ENCODE data around the gene DUXA.
"Not testable (repeated sequence)": the region's sequence is repeated elsewhere in the genome, so short reads cannot be mapped to it uniquely, and the experiment has no call there.

DUXA gene

DNA sequence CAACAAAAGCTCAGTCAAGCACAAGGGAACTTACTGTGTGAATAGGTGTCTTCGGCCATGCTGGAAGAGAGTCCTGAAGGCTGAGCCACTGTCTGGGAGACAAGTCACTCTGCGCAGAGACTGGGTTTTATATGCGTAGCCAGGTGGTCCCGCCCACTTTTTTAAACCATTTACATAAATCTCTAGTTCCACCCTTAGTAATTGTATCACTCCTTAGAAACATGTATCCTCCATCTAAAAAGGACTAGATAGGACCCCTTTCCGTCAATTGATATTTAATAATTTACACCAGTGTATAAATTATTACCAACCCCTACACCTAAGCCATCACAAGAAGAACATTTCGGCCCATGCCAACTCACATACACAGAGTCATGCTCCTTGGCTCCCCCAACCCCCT lies at the start of gene DUXA:
DUXA (minus strand) TSS at position 101 of the 400 bp plus-strand sequence; CDS start at position 59, 42 bp downstream.
- in situ Hi-C loops (cut with HindIII; ENCODE audit: low sequenced_read_pairs) = no loop called here

GRCh38 chr19:57212109-57212508 lies 44.8 kb upstream of the DUXA start:
- in situ Hi-C loops (cut with HindIII; ENCODE audit: low sequenced_read_pairs) = no loop called here

- in situ Hi-C loops (cut with HindIII; ENCODE audit: low sequenced_read_pairs) = no loop called here
Observed at GRCh38 chr19:57210381-57210780, 43.1 kb upstream of the DUXA start.

- in situ Hi-C loops (cut with HindIII; ENCODE audit: low sequenced_read_pairs) = no loop called here
Observed at GRCh38 chr19:57202160-57202559, 34.9 kb upstream of the DUXA start.

GRCh38 chr19:57197874-57198273 lies 30.6 kb upstream of the DUXA start:
- in situ Hi-C loops (cut with HindIII; ENCODE audit: low sequenced_read_pairs) = not testable (repeated sequence)

DNA sequence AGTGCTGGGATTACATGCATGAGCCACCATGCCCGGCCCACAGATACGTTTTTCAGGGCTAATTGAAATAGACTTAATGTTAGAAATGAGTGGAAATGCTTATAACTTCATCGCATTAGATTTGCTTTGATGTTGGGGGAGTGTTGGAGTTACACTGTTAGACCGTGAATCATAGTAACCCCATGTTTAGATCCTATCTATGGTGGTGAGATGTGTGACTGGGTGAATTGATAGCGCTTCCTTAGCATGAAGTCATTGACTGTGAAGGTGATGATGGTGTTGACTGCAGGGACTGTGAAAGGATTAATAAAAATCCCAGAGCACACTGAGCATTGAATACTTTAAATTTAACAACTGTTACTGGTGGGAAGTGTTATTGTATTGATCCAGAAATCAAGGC lies 25.7 kb upstream of the DUXA start:
- in situ Hi-C loops (cut with HindIII; ENCODE audit: low sequenced_read_pairs) = no loop called here

DNA sequence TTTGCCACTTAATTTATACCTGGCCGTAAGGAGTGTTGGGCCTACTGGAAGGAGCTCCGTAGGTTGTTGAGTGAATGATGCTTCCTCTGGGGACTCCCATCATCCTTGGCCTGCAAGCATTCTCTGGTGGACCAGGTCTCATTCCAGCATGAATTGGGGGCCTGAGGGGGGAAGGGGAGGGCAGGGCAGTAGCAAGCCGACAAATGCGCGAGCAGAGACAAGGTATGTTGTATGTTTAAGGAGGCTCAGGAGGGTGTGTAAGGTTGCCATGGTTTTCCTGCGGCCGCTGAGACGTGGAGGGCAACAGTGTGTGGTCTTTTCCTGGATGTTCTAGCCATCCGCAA lies 24.8 kb upstream of the DUXA start:
- in situ Hi-C loops (cut with HindIII; ENCODE audit: low sequenced_read_pairs) = no loop called here

DNA sequence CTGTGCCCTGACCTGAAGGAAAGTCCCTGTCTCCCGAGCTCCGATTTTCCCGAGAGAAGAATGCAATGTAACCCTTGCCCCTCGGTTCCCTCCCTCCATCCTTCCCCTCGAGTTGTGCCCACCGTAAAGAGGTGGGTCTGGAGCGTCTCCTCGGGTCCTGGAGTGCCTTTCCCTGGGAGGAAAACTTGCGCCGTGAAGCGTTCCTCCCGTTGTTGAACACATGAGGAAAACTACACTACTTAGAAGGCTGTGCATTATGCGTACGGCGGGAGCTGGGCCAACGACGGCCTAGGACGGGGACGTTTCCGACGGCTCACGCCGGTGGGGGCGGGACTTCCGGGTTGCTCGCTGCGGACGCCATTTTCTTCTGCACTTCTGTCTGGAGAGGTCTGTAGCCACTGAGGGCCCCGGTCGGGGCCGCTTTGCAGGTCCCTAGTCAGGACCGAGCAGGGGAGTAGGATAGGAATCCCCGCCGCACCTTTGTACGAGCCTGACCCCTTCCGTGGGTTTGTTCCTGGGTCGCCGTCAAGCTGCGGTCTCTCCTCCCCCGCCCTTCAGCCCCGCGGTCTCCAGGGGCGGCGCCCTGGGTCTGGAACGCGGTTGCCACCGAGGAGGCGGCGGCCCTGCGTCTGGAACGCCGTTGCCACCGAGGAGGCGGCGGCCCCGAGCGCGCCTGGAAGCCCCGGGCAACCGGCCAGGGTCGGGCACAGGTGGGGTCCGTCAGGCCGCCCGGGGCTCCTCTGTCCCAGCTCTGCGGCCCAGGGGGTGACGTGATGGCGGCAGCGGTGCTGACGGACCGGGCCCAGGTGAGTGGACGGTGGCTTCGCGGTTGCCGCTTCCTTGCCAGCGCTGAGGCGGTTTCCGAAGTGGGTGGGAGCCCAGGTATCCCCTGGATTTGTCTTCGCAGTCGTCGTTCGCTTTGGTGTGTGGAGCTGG lies 24.1 kb upstream of the DUXA start, which contains the start of gene ZNF264:
ZNF264 (plus strand) TSS at position 360 of the 936 bp plus-strand sequence; CDS start at position 774, 414 bp downstream.
- in situ Hi-C loops (cut with HindIII; ENCODE audit: low sequenced_read_pairs) = no loop called here

- in situ Hi-C loops (cut with HindIII; ENCODE audit: low sequenced_read_pairs) = no loop called here
Observed at GRCh38 chr19:57190301-57190700, 23.0 kb upstream of the DUXA start.

GRCh38 chr19:57171551-57172081 lies 4.3 kb upstream of the DUXA start:
- in situ Hi-C loops (cut with HindIII; ENCODE audit: low sequenced_read_pairs) = no loop called here

DNA sequence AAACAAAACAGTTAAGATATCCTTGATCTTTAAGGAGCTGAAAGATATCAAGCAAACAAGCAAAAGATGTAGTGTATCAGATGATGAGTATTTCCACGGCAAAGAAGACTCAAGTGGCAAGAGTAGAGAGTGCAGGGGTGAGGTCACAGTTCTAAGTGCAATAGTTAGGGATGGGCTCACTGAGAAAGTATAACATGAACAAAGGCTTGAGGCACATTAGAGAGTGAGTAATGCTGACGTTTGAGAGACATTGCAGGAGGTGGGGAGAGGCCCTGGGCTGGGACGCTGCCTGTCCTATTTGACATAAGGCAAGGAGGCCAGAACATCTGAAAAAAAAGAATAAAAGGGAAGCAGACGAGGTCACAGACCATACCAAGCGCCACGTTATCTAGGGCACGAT lies 1.4 kb downstream of the DUXA start:
- in situ Hi-C loops (cut with HindIII; ENCODE audit: low sequenced_read_pairs) = no loop called here

DNA sequence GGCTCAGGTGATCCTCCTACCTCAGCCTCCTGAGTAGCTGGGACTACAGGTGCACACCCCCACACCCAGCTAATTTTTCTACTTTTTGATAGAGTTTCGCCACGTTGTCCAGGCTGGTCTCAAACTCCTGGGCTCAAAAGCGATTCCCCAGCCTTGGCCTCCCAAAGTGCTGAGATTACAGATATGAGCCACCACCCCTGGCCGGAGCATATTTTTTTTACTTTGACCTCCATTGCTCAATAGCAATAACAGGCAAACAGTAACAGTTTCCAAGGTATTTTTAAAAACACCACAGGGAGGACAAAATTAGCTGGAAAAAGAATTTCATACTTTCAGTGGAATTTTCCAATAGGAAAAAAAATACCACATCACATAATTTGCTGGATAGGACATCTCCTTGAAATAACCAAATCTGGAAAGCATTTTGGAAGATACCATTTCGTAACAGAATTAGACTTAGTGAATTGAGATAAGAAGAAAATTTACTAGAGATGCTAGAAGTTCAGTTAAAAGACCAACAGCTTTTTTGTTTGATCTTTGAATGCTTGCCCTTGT lies 5.2 kb downstream of the DUXA start:
- in situ Hi-C loops (cut with HindIII; ENCODE audit: low sequenced_read_pairs) = no loop called here

DNA sequence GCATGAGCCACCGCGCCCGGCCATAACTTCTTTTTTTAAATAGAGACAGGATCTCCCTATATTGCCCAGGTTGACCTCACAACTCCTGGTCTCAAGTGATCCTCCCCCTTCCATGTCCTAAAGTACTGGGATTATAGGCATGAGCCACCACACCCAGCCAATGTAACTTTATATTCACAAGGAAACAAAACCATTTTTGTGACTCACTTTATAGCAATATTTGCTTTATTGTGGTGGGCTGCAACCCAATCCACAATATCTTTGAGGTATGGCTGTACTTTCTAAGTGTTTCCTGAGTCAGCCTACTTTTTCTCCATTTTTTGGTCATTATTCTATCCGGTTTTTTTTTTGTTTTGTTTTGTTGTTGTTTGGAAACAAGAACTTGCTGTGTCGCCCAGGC lies 14.4 kb downstream of the DUXA start:
- in situ Hi-C loops (cut with HindIII; ENCODE audit: low sequenced_read_pairs) = no loop called here

DNA sequence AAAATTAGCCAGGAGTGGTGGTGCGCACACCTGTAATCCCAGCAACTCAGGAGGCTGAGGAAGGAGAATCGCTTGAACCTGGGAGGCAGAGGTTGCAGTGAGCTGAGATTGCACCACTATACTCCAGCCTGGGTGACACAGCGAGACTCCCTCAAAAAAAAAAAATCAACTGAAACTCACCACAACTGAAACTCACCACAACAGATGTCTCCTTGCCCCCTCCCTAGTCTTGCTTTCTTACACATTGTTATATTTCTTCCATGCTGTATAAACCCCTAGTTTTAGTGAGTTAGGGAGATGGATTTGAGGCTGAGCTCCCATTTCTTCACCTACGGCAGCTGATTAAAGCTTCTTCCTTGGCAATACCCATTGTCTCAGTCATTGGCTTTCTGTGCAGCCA lies 25.6 kb downstream of the DUXA start:
- in situ Hi-C loops (cut with HindIII; ENCODE audit: low sequenced_read_pairs) = no loop called here

- in situ Hi-C loops (cut with HindIII; ENCODE audit: low sequenced_read_pairs) = no loop called here
Observed at GRCh38 chr19:57135797-57136196, 31.5 kb downstream of the DUXA start.

GRCh38 chr19:57127403-57127802 lies 39.9 kb downstream of the DUXA start:
- in situ Hi-C loops (cut with HindIII; ENCODE audit: low sequenced_read_pairs) = not testable (repeated sequence)

GRCh38 chr19:57123882-57124281 lies 43.4 kb downstream of the DUXA start:
- in situ Hi-C loops (cut with HindIII; ENCODE audit: low sequenced_read_pairs) = no loop called here

GRCh38 chr19:57118848-57119247 lies 48.4 kb downstream of the DUXA start:
- in situ Hi-C loops (cut with HindIII; ENCODE audit: low sequenced_read_pairs) = no loop called here

GRCh38 chr19:57113501-57113900 lies 53.8 kb downstream of the DUXA start:
- in situ Hi-C loops (cut with HindIII; ENCODE audit: low sequenced_read_pairs) = not testable (repeated sequence)

DNA sequence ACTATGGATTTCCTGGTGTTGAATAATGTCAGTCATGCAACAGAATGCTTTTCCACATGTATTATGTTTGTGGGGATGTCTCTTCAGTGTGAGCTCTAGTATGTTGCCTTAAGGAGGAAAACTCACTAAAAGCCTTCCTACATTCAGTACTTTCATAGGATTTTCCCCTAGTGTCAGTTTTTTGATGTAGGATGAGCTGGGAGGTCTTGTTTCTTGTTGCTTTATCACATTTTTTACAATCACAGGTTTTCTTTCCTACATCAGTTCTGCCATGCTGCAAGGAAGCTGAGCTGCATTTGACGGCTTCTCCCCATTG lies 56.0 kb downstream of the DUXA start:
- in situ Hi-C loops (cut with HindIII; ENCODE audit: low sequenced_read_pairs) = no loop called here

DNA sequence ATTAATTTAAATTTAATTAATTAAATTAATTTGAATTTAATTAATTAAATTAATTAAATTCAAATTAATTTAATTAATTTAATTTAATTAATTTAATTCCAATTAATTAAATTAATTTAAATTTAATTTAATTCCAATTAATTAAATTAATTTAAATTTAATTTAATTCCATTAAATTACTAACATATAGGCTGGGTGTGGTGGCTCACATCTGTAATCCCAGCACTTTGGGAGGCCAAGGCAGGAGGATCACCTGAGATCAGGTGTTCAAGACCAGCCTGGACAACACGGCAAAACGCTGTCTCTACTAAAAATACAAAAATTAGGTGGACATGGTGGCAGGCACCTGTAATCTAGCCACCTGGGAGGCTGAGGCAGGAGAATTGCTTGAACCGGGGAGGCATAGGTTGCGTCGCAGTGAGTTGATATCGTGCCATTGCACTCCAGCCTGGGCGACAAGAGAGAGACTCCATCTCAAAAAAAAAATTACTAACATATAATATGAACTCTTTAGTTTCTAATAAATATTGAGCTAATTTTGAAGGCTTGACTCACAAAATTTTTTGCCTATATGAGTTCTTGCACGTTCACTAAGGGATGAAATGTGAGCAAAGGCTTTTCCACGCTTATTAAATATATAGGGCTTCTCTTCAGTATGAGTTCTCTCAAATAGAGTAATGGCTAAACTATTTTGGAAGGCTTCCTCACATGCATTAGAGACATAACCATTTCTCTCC lies 56.5 kb downstream of the DUXA start:
- in situ Hi-C loops (cut with HindIII; ENCODE audit: low sequenced_read_pairs) = no loop called here
